Upper lobe of left lung (tissue), 6 donors: ENCODE results near the gene PSMB2. TPM values are rescaled to one million over a fixed set of nuclear protein-coding genes. Genes with fewer than 3 reads are reported as not detected.

Source experiments
- ATAC-seq, 2 donors: fragments of 200-7000 bp; cut with Tn5 transposase; one replicate each; pipeline ENCODE4 v1.9.1; 2022; ENCODE audit warnings: mild to moderate bottlenecking in 2 of 2, moderate library complexity in 2 of 2; ENCODE audit not compliant: low FRiP score in 2 of 2
- DNase-seq, 2 donors: peaks; one replicate each; pipeline ENCODE4 v3.0.0-alpha.2; 2019 to 2020
- H3K27ac ChIP-seq, 4 donors: fragments of 200-600 bp; sonication (generic); one replicate each; pipeline ENCODE4 v1.5.1; 2016 to 2019
- H3K27me3 ChIP-seq, 4 donors: fragments of 200-600 bp; sonication (generic); one replicate each; pipeline ENCODE4 v1.5.1; 2017 to 2019
- H3K36me3 ChIP-seq, 4 donors: fragments of 200-600 bp; sonication (generic); one replicate each; pipeline ENCODE4 v1.5.1; 2016 to 2019
- H3K4me1 ChIP-seq, 4 donors: fragments of 200-600 bp; sonication (generic); one replicate each; pipeline ENCODE4 v1.5.1; 2018 to 2019
- H3K4me3 ChIP-seq, 4 donors: fragments of 200-600 bp; sonication (generic); one replicate each; pipeline ENCODE4 v1.5.1; 2017 to 2019; ENCODE audit warnings: mild to moderate bottlenecking in 2 of 4, moderate library complexity in 1 of 4
- H3K9me3 ChIP-seq, 4 donors: fragments of 200-600 bp; sonication (generic); one replicate each; pipeline ENCODE4 v1.5.1; 2018 to 2019
- EP300 ChIP-seq, 4 donors: sonication (generic); formaldehyde crosslinking; IDR thresholded peaks; one replicate each; pipeline ENCODE4 v1.5.1; 2017; ENCODE audit warnings: antibody characterized with exemption in 4 of 4, control low read depth in 2 of 4
- POLR2A ChIP-seq, 4 donors: fragments of 450-650 bp; IDR thresholded peaks; one replicate each; pipeline ENCODE4 v1.5.1; 2016 to 2017; ENCODE audit warnings: antibody characterized with exemption in 4 of 4, mild to moderate bottlenecking in 2 of 4
- POLR2AphosphoS5 ChIP-seq, 2 donors: sonication (generic); formaldehyde crosslinking; IDR thresholded peaks; one replicate each; pipeline ENCODE4 v1.5.1; 2017; ENCODE audit warnings: antibody characterized with exemption in 2 of 2
- WGBS, 2 donors: methylation state at CpG; one replicate each; pipeline ENCODE4 v1.1.5; 2017 to 2018; 5-methylcytosine and 5-hydroxymethylcytosine counted together
- total RNA-seq, 6 donors: library from RNA; depleted of rRNA in 4 of 6; stranded (reverse); fragments of >200 nt in 4 of 6; gene quantifications; one replicate each; pipeline versions ENCODE4 v1.1.0 to v1.2.1, GENCODE V29; 2016 to 2021
- TF ChIP-seq, protein P1 (sequence below), 6 experiments: fragments of 450-650 bp in 4 of 6; fragments of 200-600 bp in 2 of 6; sonication (generic) in 2 of 6; IDR thresholded peaks; one replicate each; pipeline ENCODE4 v1.5.1; 2016 to 2019; ENCODE audit warnings: antibody characterized with exemption in 6 of 6
- donor health status: DM: no; HTN: no; CAD: no; lungs with moderate emphysema.
- donor health status: DM: no; HTN: yes; CAD: no; lungs with severe emphysema.

The PSMB2 gene
- total RNA-seq, 6 donors from 2014 or later, result 17.8 to 45.6 (median 38.7) TPM

DNA sequence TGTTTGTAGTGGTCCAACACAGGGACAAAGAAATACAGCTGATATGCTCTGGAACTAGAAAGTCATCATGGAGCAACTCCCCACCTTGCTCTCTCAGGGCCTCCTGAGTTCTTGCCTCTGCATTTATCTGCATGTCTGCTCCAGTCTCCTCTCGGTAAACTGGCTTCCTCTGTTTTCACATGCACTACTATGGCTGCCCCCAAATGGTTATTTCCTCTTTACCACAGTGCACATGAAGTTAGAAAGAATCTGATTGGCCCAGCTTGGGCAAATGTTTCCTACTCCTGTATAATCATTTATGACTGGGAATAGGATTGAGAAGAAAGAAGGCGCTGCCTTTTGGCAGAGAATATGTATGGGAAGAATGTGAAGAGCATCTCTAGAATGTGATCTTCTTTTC lies 16.5 kb upstream of the PSMB2 start:
- no peaks in the 10 kb centered on the region for H3K4me1 ChIP-seq
- H3K27ac ChIP-seq, result no peak overlapping the region
- TF ChIP-seq POLR2AphosphoS5 (IDR thresholded peaks at IDR 0.05) (no peak), EP300 (IDR thresholded peaks at IDR 0.05) (no peak), POLR2A (IDR thresholded peaks at IDR 0.05) (no peak)
- TF ChIP-seq, protein P1, sequence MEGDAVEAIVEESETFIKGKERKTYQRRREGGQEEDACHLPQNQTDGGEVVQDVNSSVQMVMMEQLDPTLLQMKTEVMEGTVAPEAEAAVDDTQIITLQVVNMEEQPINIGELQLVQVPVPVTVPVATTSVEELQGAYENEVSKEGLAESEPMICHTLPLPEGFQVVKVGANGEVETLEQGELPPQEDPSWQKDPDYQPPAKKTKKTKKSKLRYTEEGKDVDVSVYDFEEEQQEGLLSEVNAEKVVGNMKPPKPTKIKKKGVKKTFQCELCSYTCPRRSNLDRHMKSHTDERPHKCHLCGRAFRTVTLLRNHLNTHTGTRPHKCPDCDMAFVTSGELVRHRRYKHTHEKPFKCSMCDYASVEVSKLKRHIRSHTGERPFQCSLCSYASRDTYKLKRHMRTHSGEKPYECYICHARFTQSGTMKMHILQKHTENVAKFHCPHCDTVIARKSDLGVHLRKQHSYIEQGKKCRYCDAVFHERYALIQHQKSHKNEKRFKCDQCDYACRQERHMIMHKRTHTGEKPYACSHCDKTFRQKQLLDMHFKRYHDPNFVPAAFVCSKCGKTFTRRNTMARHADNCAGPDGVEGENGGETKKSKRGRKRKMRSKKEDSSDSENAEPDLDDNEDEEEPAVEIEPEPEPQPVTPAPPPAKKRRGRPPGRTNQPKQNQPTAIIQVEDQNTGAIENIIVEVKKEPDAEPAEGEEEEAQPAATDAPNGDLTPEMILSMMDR (IDR thresholded peaks at IDR 0.05), result no peak
- no peaks in the 10 kb centered on the region for H3K36me3 ChIP-seq
- H3K9me3 ChIP-seq, result no peaks in the 10 kb centered on the region
- 54 to 65% methylated on average over 2 of the region's 2 CpGs for WGBS, 2 donors
- no peak for DNase-seq
- no peak overlapping the region for H3K4me3 ChIP-seq
- H3K27me3 ChIP-seq, result no peaks in the 10 kb centered on the region
- no peak for ATAC-seq

DNA sequence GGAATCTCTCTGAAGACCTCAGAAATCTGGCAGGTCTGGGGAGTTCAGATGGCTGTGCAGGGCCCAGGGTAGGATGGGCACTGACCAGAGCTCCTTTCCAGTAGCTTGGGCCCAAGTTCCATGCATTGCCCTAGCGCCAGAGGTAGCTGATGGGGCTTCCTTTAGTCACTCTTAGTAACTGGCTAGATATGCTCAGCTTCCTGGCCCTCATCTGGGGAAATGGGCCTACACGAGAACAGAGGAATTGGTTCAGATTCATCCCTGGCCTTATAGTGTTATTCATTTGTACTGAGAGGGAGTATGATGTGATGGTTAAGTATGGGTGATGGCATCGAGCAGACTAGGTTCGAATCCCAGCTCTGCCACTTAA lies 15.5 kb upstream of the PSMB2 start:
- Histone ChIP-seq H3K4me1 (no peaks in the 10 kb centered on the region), H3K9me3 (no peaks in the 10 kb centered on the region), H3K36me3 (no peaks in the 10 kb centered on the region), H3K27ac (no peak overlapping the region), H3K4me3 (no peak overlapping the region), H3K27me3 (no peaks in the 10 kb centered on the region)
- WGBS, 2 donors, result 87 to 88% methylated on average over 4 of the region's 4 CpGs
- TF ChIP-seq, protein P1 (IDR thresholded peaks at IDR 0.05), result no peak
- TF ChIP-seq POLR2A (IDR thresholded peaks at IDR 0.05), result no peak
- TF ChIP-seq POLR2AphosphoS5 (IDR thresholded peaks at IDR 0.05), result no peak
- no peak for TF ChIP-seq EP300 (IDR thresholded peaks at IDR 0.05)
- ATAC-seq, result no peak
- DNase-seq, result no peak

DNA sequence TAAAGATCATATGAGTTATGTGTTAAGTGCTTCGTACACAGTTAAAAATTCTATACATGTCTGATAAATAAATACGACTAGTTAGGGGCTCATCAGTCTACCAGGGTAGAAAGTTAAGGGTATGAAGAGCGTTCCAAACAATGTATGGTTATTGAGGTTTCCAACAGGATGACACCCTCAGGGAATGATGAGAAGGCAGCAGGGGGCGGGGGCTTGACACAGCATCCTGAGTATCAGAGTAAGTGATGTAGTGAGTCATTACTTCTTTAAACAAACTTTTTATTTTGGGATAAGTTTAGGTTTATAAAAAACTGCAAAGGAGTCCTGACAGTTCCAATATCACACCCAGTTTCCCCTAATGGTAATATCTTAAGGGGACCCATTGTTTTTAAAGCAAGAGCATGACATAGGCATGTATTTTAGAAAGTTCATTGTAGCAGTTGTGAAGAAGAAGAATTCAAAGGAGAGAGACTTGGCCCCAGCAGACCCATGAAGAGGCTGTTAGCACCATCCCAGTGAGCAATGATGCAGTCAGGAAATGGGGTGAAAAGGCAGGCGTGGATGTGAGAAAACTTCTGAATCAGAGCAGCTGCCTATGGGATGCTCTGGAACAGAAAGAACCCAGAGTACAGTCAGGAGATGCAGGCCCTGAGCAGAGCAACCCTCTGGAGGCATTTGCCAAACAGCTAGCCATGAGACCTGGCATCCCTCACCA lies 15.0 kb upstream of the PSMB2 start:
- no peak overlapping the region for H3K4me3 ChIP-seq
- H3K27me3 ChIP-seq, result no peaks in the 10 kb centered on the region
- ATAC-seq (no peak), DNase-seq (no peak)
- WGBS, 2 donors, result 64 to 76% methylated on average over 5 of the region's 5 CpGs
- TF ChIP-seq, protein P1 (IDR thresholded peaks at IDR 0.05), result no peak
- TF ChIP-seq EP300 (IDR thresholded peaks at IDR 0.05) (no peak), POLR2A (IDR thresholded peaks at IDR 0.05) (no peak), POLR2AphosphoS5 (IDR thresholded peaks at IDR 0.05) (no peak)
- no peaks in the 10 kb centered on the region for H3K9me3 ChIP-seq
- no peaks in the 10 kb centered on the region for H3K36me3 ChIP-seq
- H3K27ac ChIP-seq, result no peak overlapping the region
- H3K4me1 ChIP-seq, result no peaks in the 10 kb centered on the region

DNA sequence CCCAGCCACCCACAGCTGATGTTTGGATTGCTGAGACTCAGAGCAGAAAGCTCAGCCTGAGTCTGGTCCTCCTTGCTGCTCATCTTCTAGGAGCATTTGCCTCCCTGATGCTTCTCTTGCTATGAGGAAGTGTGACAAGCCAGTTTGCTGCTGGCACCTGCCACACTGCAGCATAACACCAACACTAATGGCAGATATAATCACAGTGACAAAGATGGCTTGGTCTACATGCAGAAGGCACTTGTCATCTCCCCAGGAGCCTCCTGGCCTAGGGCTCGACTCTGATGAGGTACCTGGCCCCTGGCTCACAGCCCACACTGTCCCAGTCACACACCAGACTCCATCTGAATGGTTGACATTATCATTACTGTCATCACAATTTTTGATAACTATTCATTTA lies 13.9 kb upstream of the PSMB2 start:
- DNase-seq (no peak), ATAC-seq (no peak)
- H3K4me3 ChIP-seq, result no peak overlapping the region
- H3K36me3 ChIP-seq, result no peaks in the 10 kb centered on the region
- 14 to 36% methylated on average over 1 of the region's 1 CpG for WGBS, 2 donors
- H3K4me1 ChIP-seq, result no peaks in the 10 kb centered on the region
- H3K9me3 ChIP-seq, result no peaks in the 10 kb centered on the region
- no peak overlapping the region for H3K27ac ChIP-seq
- TF ChIP-seq POLR2A (IDR thresholded peaks at IDR 0.05) (no peak), EP300 (IDR thresholded peaks at IDR 0.05) (no peak), POLR2AphosphoS5 (IDR thresholded peaks at IDR 0.05) (no peak)
- TF ChIP-seq, protein P1 (IDR thresholded peaks at IDR 0.05), result no peak
- H3K27me3 ChIP-seq, result no peaks in the 10 kb centered on the region

DNA sequence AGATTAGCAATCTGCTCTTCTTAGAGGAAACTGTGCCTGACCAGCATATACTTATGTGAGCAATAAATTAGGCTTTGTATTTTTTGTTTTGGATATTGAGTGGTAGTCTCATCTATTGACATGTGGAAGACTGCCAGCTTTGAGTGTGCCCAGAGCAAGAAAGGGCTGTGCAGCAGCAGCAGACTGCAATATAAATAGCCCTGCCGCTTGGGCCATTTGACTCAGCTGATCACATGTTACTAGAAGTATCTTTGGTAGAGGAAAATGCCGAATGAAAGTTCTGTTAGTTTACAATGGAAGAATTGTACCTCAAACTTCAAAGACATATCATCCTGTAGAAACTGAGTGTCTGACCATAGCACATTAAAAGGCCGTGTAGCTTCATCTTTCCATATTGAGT lies 9.1 kb upstream of the PSMB2 start:
- ATAC-seq (no peak), DNase-seq (no peak)
- H3K9me3 ChIP-seq, result no peaks in the 10 kb centered on the region
- H3K27ac ChIP-seq, result no peak overlapping the region
- H3K4me1 ChIP-seq, result no peaks in the 10 kb centered on the region
- no peaks in the 10 kb centered on the region for H3K27me3 ChIP-seq
- TF ChIP-seq, protein P1 (IDR thresholded peaks at IDR 0.05), result no peak
- TF ChIP-seq POLR2AphosphoS5 (IDR thresholded peaks at IDR 0.05) (no peak), EP300 (IDR thresholded peaks at IDR 0.05) (no peak), POLR2A (IDR thresholded peaks at IDR 0.05) (no peak)
- 81 to 85% methylated on average over 3 of the region's 3 CpGs for WGBS, 2 donors
- no peaks in the 10 kb centered on the region for H3K36me3 ChIP-seq
- H3K4me3 ChIP-seq, result no peak overlapping the region
